Endothelial cell of umbilical vein (primary cell): ENCODE measurements around the gene FNBP1L. TPM values are rescaled to one million over a fixed set of nuclear protein-coding genes. Genes with fewer than 3 reads are reported as not detected.

Experiments used
- BruUV-seq: library from RNA; stranded (reverse); fragments of 400-500 nt; replicated peaks from 2 replicates; lab custom pipeline; 2021; lab: Mats Ljungman, UMichigan
- CTCF ChIA-PET: fragments of 300-600, 350-600 bp; sonication (Branson Sonifier 250); formaldehyde crosslinking; loops from one replicate; lab custom pipeline; 2021; ENCODE audit warnings: antibody characterized with exemption, inconsistent platforms; lab: Charles Lee
- POLR2A ChIA-PET: fragments of 300-600, 350-600 bp; sonication (Branson Sonifier 250); formaldehyde crosslinking; loops from one replicate; lab custom pipeline; 2021; ENCODE audit warnings: antibody characterized with exemption, inconsistent platforms; lab: Charles Lee
- DNase-seq: peaks from one replicate; pipeline ENCODE4 v3.0.0-alpha.2; 2011; ENCODE audit warnings: low read depth, low spot score
- FAIRE-seq: peaks from 2 replicates; lab custom pipeline; 2011; peaks lifted over from hg19 to GRCh38; lab: Jason Lieb, UNC
- H2AFZ ChIP-seq: 2 replicates; pipeline ENCODE4 v1.6.0; 2012; ENCODE audit warnings: low read depth, low read length, control low read depth, inconsistent platforms
- H3K27ac ChIP-seq: 2 replicates; pipeline ENCODE4 v1.5.1; 2011; ENCODE audit warnings: low read depth, mild to moderate bottlenecking, control low read depth, low read length, moderate library complexity; ENCODE audit not compliant: insufficient read depth
- H3K27me3 ChIP-seq, 2 experiments: 2 replicates each; pipeline versions ENCODE4 v1.6.0 to v1.6.1; 2011; ENCODE audit warnings: low read length in 2 of 2, mixed read lengths in 1 of 2; ENCODE audit not compliant: control insufficient read depth in 2 of 2, insufficient read depth in 2 of 2
- H3K36me3 ChIP-seq, 2 experiments: 2 replicates in 1 of 2; 3 replicates in 1 of 2; pipeline ENCODE4 v1.5.1; 2011; ENCODE audit warnings: low read length in 2 of 2, mild to moderate bottlenecking in 1 of 2, moderate library complexity in 1 of 2; ENCODE audit not compliant: control insufficient read depth in 2 of 2, insufficient read depth in 2 of 2; ENCODE audit errors: extremely low read depth in 1 of 2
- H3K4me1 ChIP-seq: 3 replicates; pipeline ENCODE4 v1.5.1; 2011; ENCODE audit warnings: mild to moderate bottlenecking, low read length; ENCODE audit not compliant: control insufficient read depth, insufficient read depth; ENCODE audit errors: extremely low read depth
- H3K4me2 ChIP-seq: 2 replicates; pipeline ENCODE4 v1.6.1; 2011; ENCODE audit warnings: low read length, control low read depth, mixed read lengths; ENCODE audit not compliant: insufficient read depth
- H3K4me3 ChIP-seq, 3 experiments: fragments of 200-600 bp in 1 of 3; sonication (generic), shearing (Covaris generic) in 1 of 3; replicated peaks in 1 of 3; 2 replicates each; pipeline ENCODE4 v1.5.1; 2011 to 2016; ENCODE audit warnings: control low read depth in 3 of 3, low read length in 3 of 3, mild to moderate bottlenecking in 2 of 3, inconsistent platforms in 1 of 3, low read depth in 1 of 3, moderate library complexity in 1 of 3; ENCODE audit not compliant: insufficient read depth in 1 of 3
- H3K79me2 ChIP-seq: 2 replicates; pipeline ENCODE4 v1.6.0; 2012; ENCODE audit warnings: low read length, inconsistent platforms; ENCODE audit not compliant: control insufficient read depth, insufficient read depth
- H3K9ac ChIP-seq: replicated peaks from 2 replicates; pipeline ENCODE3; 2011; ENCODE audit warnings: low read length, control low read depth; ENCODE audit not compliant: insufficient read depth; ENCODE audit errors: extremely low read depth
- H3K9me1 ChIP-seq: replicated peaks from 3 replicates; pipeline ENCODE4 v1.6.0; 2011; ENCODE audit warnings: mild to moderate bottlenecking, low read length; ENCODE audit not compliant: control insufficient read depth, insufficient read depth; ENCODE audit errors: extremely low read depth
- H3K9me3 ChIP-seq: replicated peaks from 2 replicates; pipeline ENCODE4 v1.5.1; 2012; ENCODE audit warnings: low read length, inconsistent platforms; ENCODE audit not compliant: control insufficient read depth, insufficient read depth
- H4K20me1 ChIP-seq: replicated peaks from 2 replicates; pipeline ENCODE3; 2011; ENCODE audit warnings: mild to moderate bottlenecking, low read length; ENCODE audit not compliant: control insufficient read depth, insufficient read depth; ENCODE audit errors: extremely low read depth
- CTCF ChIP-seq, 2 donors: IDR thresholded peaks; 1 replicate in 1 of 2; 2 replicates in 1 of 2; pipeline ENCODE4 v1.5.1; 2011; ENCODE audit warnings: low read length in 2 of 2, mild to moderate bottlenecking in 2 of 2, moderate library complexity in 2 of 2, control low read depth in 1 of 2, inconsistent platforms in 1 of 2, low read depth in 1 of 2; ENCODE audit not compliant: insufficient read depth in 1 of 2; ENCODE audit errors: extremely low read depth in 1 of 2
- EZH2 ChIP-seq: IDR thresholded peaks from 2 replicates; pipeline ENCODE4 v1.6.1; 2012; ENCODE audit warnings: borderline replicate concordance, low read depth, mild to moderate bottlenecking, moderate library complexity, low read length, inconsistent platforms; ENCODE audit not compliant: severe bottlenecking
- FOS ChIP-seq: IDR thresholded peaks from 2 replicates; pipeline ENCODE4 v1.6.1; 2011; ENCODE audit warnings: mild to moderate bottlenecking, low read length, moderate library complexity, borderline replicate concordance; ENCODE audit not compliant: insufficient read depth
- GATA2 ChIP-seq: IDR thresholded peaks from 2 replicates; pipeline ENCODE4 v1.7.0; 2011; ENCODE audit warnings: low read depth, mild to moderate bottlenecking, moderate library complexity, mixed read lengths, low read length; ENCODE audit not compliant: insufficient read length, insufficient read depth
- JUN ChIP-seq: IDR thresholded peaks from 2 replicates; pipeline ENCODE4 v1.6.1; 2011; ENCODE audit warnings: borderline replicate concordance, low read depth; ENCODE audit not compliant: insufficient read length, insufficient read depth
- MAX ChIP-seq: IDR thresholded peaks from 2 replicates; pipeline ENCODE4 v1.6.1; 2011; ENCODE audit not compliant: insufficient read depth, insufficient read length
- MYC ChIP-seq: IDR thresholded peaks from one replicate; pipeline ENCODE4 v1.6.1; 2011; ENCODE audit warnings: mild to moderate bottlenecking, low read depth, low read length
- POLR2A ChIP-seq: IDR thresholded peaks from 2 replicates; pipeline ENCODE4 v1.6.1; 2012; ENCODE audit warnings: low read depth, mild to moderate bottlenecking, control low read depth, low read length
- dilution Hi-C: fragments of 300-500 bp; cut with MboI; formaldehyde crosslinking; loops from one replicate; pipeline ENCODE4 v1.15.0; 2019; ENCODE audit warnings: low sequenced_read_pairs; ENCODE audit not compliant: extremely low pct_ligation_motif_present
- intact Hi-C: fragments of 100-400 bp; cut with micrococcal nuclease; formaldehyde crosslinking; loops from one replicate; pipeline ENCODE4 v1.10.0; 2022
- polyA plus RNA-seq, 4 experiments: library from polyadenylated mRNA; depleted of rRNA in 3 of 4; stranded (reverse) in 3 of 4; unstranded in 1 of 4; fragments of >200 nt; gene quantifications; 2 replicates each; pipeline versions ENCODE4 v1.2.1 to v1.2.3, GENCODE V29; 2011 to 2012; ENCODE audit warnings: missing spikeins in 1 of 4
- total RNA-seq: library from RNA; stranded (reverse); gene quantifications from 2 replicates; pipeline ENCODE4 v1.2.3, GENCODE V29; 2021

Gene FNBP1L
- total and polyA plus RNA-seq, 2 donors (not counting 3 experiments of a cell fraction or from before 2014, with no cell fraction given): 28.1 to 56.4 TPM

GRCh38 chr1:93576346-93576745 lies 128.4 kb downstream of the FNBP1L start:
- intact Hi-C loops: no loop called here
- Histone ChIP-seq H3K36me3 (peaks cover 22 to 27% of the 10 kb centered on the region in 2 experiments), H3K4me1 (peaks cover 8% of the 10 kb centered on the region), H4K20me1 (no peaks in the 10 kb centered on the region), H3K27me3 (no peaks in the 10 kb centered on the region), H3K9me3 (no peaks in the 10 kb centered on the region), H3K27ac (no peak overlapping the region), H3K79me2 (peaks cover 23% of the 10 kb centered on the region), H3K4me3 (no peak overlapping the region), H3K9me1 (no peaks in the 10 kb centered on the region), H3K9ac (no peak overlapping the region), H2AFZ (no peak overlapping the region), H3K4me2 (no peak overlapping the region)
- FAIRE-seq (no peak), DNase-seq (no peak)
- BruUV-seq: no TSS peak
- ChIA-PET CTCF (interaction anchor here (1.3 kb wide), 1 partner anchor 268 kb away, joined by 5 read pairs; no protein-coding TSS in a partner anchor), POLR2A (no interaction called here)
- TF ChIP-seq GATA2 (no peak), JUN (no peak), POLR2A (no peak), EZH2 (no peak), MYC (no peak), FOS (no peak), MAX (no peak), CTCF (IDR thresholded peaks at IDR 0.05; ENCODE audit: extremely low read depth in 1 of 2, insufficient read depth in 1 of 2, low read depth in 1 of 2, low read length in 2 of 2) (no peak)
- dilution Hi-C loops: no loop called here
